GM20431 (cell line): ENCODE measurements around the gene ZDHHC9.
"Not testable (repeated sequence)": the region's sequence is repeated elsewhere in the genome, so short reads cannot be mapped to it uniquely, and the experiment has no call there.

Experiments used
- in situ Hi-C: fragments of 300-500 bp; cut with MseI, MboI; formaldehyde crosslinking; loops from one replicate; pipeline ENCODE4 v1.15.0; 2020; ENCODE audit warnings: low sequenced_read_pairs; ENCODE audit not compliant: unreplicated experiment

ZDHHC9 gene

DNA sequence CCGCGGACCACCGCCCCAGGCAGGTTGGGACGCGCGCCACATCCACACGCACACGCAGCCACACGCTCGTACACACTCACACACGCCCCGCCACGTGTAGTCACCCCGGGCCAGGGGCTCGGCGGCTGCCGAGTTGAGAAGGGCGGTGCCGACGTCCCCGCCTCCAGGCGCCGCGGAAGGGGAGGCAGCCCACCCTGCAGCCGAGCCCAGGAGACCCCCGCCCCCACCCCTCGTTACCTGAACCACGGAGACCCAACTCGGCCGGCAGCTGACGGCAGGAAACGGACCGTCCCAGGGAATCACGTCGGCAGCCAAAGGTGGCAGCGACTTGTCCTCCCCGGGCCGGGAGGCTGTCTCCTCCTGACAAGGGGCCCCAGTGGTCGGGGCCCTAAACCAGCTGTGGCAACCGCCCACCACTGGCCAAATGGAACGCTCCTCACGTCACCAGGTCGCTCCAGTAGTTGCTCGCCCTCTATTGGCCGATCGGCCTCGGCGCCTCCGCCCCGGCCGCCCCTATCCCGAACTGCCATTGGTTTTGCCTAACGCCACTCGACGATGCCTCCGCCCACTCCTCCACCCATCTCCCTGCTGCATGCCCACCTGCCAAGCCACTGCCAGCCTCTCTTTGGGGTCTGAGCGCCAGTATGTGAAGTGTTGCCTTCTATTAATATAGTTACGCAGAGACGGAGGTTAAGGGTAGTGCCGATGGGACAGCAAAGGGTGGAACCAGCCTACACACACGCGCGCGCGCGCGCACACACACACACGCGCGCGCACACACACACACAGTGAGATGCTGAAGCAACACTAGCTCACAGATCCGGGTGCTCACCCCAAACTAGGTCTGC lies at the start of gene ZDHHC9:
TSS of gene ZDHHC9 (minus strand) at position 428 of the 848 bp plus-strand sequence. CDS start 1,941 bp downstream, outside the sequence.
- in situ Hi-C loops, result no loop called here

DNA sequence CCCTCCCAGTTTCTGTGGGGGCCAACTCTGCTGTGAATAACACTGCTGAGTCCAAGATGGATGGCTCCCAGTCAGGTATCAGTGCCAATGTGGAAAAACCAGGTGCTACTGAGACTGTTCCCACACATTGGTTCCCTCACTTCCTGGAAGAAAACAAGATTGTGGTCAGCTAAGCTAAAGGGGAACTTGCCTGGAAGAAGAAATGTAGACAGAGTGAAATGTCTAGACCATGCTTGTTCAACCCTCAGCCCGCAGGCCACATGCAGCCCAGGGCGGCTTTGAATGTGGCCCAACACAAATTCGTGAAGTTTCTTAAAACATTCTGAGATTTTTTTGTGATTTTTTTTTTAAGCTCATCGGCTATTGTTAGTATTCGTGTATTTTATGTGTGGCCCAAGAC lies 33.7 kb upstream of the ZDHHC9 start:
- in situ Hi-C loops, result no loop called here

DNA sequence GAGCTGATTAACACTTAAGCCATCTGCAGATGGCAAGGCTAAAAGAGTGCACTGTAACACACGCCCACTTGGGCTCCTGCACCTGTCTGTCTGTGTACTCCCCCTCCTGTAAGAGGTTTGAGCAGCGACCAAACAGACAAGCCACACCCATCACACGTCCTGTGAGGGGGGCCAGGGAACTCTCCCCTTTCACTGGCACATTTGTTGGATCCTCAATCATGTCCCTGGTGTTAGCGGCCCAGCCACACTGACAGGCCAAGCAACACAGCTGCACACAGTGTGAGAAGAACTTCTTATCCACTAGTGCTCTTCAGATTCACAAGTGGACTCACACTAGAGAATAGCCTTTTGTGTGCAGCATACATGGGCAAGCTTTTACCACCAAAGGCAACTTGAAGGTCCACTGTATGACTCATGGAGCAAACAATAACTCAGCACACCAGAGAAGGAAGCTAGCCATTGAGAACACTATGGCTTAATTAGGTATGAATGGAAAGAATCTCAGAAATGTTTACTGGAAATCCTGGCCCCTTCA lies 33.2 kb upstream of the ZDHHC9 start:
- in situ Hi-C loops, result no loop called here

DNA sequence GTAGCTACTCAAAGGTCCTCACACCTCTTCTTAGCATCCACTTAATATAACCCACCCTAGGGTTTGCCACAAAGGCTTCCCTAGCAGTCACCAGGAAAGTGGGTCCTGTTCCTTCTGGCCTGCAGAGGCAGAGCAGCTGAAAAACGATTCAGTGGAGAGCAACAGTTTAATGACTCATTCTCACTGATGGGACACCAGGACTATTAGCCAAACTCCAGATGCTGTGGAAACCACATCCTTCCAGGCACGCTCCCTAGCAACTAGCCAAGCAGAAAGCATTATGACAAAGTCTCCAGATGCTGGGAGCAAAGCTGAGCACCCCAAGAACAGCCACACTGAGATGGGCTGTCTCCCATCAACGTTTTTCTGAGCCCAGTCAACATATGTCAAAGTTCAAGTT lies 32.0 kb upstream of the ZDHHC9 start:
- in situ Hi-C loops, result no loop called here

GRCh38 chrX:129872524-129872923 lies 28.8 kb upstream of the ZDHHC9 start:
- in situ Hi-C loops, result no loop called here

GRCh38 chrX:129866321-129866720 lies 22.6 kb upstream of the ZDHHC9 start:
- in situ Hi-C loops, result not testable (repeated sequence)

GRCh38 chrX:129859134-129859533 lies 15.4 kb upstream of the ZDHHC9 start:
- in situ Hi-C loops, result not testable (repeated sequence)

DNA sequence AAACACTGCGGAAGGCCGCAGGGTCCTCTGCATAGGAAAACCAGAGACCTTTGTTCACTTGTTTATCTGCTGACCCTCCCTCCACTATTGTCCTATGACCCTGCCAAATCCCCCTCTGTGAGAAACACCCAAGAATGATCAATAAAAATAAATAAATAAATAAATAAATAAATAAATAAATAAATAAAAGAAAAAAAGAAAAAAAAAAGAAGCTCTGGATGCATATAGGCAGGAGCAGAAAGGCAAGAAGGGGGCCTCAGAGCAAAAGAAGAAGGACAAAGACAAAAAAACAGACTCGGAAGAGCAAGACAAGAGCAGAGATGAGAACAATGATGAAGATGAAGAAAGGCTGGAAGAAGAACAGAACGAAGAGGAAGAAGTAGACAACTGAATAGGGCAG lies 8.1 kb upstream of the ZDHHC9 start:
- in situ Hi-C loops, result not testable (repeated sequence)

GRCh38 chrX:129846716-129847115 lies 3.0 kb upstream of the ZDHHC9 start:
- in situ Hi-C loops, result no loop called here

DNA sequence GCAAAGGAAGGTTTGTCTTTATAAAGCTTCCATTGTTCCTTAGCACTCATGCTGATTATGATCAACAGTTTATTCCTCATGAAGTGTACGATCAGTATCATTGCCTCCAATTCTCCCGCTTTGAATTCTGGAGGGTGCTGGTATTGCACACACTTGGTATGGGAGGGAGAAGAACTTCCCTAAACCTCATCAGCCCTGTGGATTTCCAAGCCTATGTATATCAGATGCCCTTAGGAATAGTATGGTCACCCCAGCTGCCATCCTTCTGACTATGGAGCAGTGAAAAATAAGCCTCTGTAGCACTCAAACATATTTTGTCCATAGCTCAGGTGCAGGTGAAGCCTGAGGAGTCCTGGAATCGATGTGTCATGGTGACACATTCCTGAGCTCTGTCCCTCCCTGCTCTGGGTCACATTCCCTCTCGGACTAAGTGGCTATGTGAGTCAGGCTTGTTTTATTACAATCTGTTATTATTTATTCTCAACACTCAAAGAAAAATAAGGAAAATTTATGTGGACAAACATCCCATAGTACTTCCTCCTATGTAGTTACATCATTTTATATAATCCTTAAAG lies 2.0 kb upstream of the ZDHHC9 start:
- in situ Hi-C loops, result no loop called here

DNA sequence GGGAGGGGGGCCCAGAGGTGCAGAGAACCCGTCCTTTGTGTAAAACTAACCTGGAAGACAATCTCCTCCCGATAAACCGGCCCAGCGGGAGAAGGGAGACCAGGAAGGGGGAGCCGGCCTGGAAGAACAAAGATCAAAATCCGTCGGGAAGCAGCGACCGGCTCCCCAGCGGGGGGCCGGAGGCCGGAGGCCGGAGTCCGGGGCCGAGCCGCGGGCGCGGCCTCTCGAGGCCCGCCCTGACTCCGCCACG lies 552 bp downstream of the ZDHHC9 start:
- in situ Hi-C loops, result no loop called here

- in situ Hi-C loops, result no loop called here
These were observed 1.0 kb downstream of the ZDHHC9 start for GRCh38 chrX:129842510-129843208.

DNA sequence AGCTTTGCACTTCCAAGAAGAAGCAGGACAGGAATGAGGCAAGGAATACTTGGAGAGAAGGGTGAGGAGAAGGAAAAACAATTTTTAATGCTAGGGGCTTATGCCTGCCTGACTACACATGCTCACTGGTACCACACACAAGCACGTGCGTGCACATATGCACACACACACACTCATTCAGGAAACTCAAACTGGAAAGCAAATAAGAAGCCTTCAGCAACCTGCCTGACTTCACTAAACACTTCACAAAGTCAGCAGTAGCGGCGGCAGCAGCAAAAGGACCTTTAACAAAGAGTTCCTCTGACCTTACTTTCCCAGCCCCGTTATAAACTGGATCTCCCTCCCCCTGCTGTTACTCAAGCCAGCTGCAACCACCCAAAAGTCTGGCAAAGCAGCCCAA lies 3.3 kb downstream of the ZDHHC9 start:
- in situ Hi-C loops, result no loop called here

DNA sequence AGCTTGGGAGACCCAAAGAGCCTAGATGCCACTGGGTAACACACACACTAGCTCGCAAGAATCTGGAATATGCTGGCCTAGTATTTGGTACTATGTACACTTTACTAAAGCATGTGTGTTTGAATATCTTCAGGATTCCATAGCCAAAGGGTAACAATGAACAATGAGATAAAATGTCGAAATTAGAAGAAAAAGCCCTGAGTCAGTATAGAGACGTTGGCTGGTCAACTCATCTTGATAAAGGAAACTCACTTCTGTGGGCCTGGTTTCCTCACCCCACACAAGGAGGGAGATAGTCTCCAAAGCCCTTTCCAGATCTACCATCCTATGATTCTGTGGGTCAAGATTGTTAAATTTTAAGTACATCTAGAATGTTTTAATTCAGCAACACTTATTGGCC lies 6.9 kb downstream of the ZDHHC9 start:
- in situ Hi-C loops, result no loop called here

DNA sequence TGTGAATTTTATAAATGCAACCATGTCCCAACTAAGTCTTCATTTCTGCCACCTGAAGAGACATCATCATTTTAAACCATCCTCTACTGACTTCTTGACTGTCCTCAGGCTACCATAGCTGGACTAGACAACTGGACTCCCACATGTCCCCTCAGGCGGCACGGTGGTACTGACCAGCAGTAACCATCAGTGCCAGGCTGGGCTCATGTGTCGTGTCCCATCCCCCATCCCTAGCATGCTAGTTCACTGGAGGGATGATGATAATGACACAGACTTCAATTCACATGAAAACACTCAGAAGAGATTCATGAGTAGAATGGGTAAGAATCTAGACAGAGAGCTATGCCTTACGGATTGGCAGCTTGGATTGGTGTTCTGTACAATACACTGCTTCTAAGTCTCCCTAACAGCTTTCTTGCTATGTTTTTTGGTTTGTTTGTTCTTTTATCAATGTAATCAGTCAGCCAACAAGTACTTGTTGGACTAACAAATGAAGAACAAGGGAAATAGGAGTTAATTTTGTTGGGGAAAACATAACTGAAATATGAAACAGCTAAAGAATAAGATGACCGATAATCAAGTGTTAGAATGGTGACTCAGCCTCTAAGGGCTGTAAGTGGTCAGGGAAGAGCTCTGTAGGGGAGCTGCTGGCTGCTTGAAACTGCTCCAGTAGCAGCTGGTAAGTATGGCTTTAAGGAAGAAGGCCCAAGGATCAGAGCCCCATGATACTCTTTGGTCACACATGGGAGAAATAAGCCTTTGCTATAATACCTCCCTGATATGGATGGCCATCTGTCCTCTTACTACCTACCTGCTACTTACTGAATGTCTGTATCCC lies 10.3 kb downstream of the ZDHHC9 start:
- in situ Hi-C loops, result no loop called here

DNA sequence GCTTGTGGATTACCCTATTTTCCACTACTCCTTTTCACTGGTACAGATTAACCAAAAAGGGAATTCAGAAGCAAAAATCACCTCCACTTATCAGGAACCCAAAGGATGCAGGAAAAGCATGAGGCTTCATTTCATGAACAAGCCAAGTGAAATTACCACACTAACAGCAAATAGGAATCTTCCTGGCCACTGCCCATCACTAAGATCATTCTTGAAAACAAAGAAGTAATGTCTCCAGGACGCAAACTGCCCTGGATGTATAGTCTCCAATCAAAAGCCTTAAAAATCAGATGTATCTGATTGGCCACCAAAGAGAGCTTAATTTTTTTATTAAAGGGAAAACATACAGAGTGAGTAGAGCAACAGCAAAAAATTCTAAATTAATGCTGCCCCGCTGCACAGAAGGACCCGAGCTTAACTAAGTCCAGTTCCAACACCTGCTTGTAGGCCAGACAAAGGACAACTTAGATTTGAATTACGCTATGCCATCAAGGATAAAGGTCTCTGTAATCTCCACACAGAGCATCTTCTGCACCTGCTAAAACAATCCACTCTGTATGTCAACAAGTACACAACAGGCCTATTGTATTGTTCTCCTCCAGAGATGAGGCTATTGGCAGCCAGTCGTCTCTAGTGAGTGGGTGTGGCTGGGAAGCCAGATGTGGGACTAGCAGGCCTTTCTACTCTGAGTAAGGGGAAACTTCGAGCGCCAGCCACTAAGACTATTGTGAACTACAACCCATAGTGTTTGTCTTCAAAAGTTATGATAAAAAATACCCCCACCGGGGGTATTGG lies 12.4 kb downstream of the ZDHHC9 start:
- in situ Hi-C loops, result no loop called here

GRCh38 chrX:129830494-129830893 lies 13.2 kb downstream of the ZDHHC9 start:
- in situ Hi-C loops, result no loop called here

GRCh38 chrX:129825746-129826505 lies 17.8 kb downstream of the ZDHHC9 start:
- in situ Hi-C loops, result no loop called here

DNA sequence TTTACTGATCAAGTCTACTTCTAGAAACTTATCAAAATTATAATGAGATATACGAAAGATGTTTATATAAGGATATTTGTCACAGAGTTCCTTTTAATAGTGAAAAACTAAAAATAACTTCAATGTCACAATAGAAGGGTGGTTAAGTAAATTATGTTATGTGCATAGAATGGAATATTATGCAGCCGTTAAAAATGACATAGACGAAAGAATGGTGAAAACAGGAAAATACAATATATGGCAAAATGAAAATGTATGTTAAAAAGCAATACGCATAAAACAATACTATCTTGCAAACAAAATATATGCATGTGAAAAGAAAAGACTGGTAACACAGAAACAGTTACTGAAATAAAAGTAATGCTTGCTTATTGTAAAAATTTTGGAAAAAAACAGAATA lies 19.1 kb downstream of the ZDHHC9 start:
- in situ Hi-C loops, result no loop called here
